KBM-7 (cell line): ENCODE results near the gene NEK6.

Experiments
- DNase-seq: peaks from one replicate; pipeline ENCODE4 v3.0.0-alpha.2; 2015
- in situ Hi-C: fragments of 300-500 bp; cut with MboI; formaldehyde crosslinking; loops from 2 replicates; pipeline ENCODE4 v1.14.3; 2020; ENCODE audit warnings: low sequenced_read_pairs, low pct_unique_long_range_greater_than_20kb, mixed read lengths

Gene NEK6

GRCh38 chr9:124377551-124378406 lies 120.0 kb downstream of the NEK6 start:
- in situ Hi-C loops, result no loop called here
- DNase-seq, result no peak

- in situ Hi-C loops, result no loop called here
- no peak for DNase-seq
Observed at GRCh38 chr9:124381170-124381945, 123.6 kb downstream of the NEK6 start.

- DNase-seq, result no peak
- in situ Hi-C loops, result no loop called here
Observed at GRCh38 chr9:124384210-124384609, 126.5 kb downstream of the NEK6 start.

GRCh38 chr9:124384846-124385245 lies 127.1 kb downstream of the NEK6 start:
- no peak for DNase-seq
- in situ Hi-C loops, result no loop called here

DNA sequence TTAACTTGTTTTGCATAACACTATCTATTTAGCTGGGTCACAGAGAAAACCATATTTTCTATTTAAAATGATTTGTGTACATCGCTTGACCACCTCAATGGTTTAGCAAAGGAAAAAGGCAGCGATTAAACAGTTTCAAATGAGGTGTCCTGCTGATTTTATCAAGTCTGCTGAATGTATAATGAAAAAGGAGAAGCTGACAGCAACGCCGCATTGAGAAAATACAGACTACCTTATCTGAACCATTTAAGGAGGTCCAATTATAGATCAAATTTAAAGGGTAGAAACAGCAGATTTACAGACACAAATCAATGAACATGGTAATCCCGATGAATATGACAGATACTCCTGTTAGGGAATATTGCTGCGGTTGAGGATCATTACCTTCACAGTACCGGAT lies 127.9 kb downstream of the NEK6 start:
- in situ Hi-C loops, result no loop called here
- no peak for DNase-seq

DNA sequence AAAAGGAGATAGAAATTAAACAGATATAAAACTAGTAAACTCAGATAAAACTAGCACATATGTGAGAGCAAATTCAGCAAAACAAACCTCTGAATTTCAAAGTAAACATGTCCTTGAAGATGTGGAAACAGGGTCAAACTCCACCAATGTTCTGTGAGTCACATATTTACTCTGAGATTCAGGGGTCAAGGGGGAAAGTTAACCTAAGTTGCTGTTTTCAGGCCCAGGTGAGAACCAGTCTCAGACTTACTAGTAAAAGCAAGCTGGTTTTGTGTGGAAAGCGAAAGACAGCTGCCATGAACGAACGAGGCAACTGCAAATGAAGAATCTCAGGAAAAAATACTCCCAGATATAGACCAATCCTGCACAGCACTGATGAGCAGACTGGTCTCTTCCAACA lies 128.5 kb downstream of the NEK6 start:
- DNase-seq, result no peak
- in situ Hi-C loops, result no loop called here

GRCh38 chr9:124388275-124389048 lies 130.7 kb downstream of the NEK6 start:
- no peak for DNase-seq
- in situ Hi-C loops, result no loop called here

GRCh38 chr9:124389146-124389939 lies 131.6 kb downstream of the NEK6 start:
- in situ Hi-C loops, result no loop called here
- no peak for DNase-seq

DNA sequence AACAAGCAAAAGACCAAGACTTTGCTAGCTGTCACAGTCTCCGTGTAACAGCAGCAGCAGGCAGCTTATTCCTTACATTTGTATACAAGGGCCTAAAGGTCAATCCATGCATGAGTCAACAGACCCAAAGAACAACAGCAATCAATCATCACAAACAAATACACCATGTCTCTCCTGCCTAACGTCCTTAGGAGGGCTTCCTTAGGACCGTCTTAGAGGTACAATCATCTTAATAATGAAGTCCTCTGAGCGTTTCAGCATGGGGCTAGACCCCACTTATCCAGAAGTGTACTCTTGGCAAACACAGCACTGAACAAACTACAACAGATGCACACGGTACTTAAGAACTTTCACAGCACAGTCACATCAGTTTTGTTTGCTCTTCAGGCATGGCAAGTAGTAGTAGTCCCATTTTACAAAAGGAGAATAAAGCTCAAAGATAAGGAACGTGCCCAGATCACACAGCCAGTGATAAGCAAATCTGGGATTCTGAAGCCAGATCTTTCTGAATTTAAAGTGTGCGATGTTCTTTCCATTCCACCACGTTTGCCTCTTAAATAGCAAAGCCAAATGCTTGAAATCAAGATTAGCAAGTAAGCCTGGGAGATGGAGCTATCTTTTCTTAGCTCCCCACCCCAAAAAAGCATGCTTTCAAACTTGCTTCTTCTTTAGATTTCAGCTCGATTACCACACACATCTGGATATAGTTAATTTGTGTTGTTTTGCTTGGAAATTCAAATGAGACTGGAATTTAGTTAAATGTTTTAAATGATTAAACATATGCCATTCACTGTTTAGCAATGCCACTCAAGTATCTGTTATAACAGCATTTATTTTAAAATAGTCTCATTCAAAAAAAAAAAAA lies 133.3 kb downstream of the NEK6 start:
- DNase-seq, result no peak

DNA sequence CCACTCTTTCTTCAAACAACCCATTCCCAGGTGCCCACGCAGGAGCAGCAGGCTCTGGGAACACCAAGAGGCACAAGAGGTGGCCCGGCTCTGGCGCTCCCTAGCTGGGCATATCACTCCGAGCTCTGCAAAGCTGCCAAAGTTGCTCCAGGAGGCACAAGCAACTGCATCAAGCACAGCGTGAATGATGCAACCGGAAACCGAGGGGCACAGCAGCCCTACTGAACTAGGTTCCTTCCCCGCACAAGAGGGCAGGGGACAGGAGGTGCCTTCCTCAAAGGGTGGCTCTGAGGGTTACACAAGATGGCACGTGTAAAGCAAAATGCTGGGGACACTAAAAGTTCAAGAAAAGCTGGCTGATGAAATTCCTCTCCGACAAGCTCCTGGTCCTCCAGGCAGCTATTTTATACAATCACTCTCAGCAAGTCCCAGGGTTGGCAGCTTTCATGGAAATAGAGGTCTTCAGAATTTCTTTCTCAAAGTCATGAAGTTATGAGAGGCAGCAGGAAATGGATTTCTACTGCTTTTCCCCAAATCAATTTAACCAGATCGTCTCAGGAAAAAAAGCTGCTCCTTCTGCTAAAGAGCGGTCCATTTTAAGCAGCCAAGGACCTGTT lies 134.6 kb downstream of the NEK6 start:
- in situ Hi-C loops, result no loop called here
- no peak for DNase-seq

More for the DNA sequence above, 133.3 kb downstream of the NEK6 start:
- in situ Hi-C loops, result no loop called here

DNA sequence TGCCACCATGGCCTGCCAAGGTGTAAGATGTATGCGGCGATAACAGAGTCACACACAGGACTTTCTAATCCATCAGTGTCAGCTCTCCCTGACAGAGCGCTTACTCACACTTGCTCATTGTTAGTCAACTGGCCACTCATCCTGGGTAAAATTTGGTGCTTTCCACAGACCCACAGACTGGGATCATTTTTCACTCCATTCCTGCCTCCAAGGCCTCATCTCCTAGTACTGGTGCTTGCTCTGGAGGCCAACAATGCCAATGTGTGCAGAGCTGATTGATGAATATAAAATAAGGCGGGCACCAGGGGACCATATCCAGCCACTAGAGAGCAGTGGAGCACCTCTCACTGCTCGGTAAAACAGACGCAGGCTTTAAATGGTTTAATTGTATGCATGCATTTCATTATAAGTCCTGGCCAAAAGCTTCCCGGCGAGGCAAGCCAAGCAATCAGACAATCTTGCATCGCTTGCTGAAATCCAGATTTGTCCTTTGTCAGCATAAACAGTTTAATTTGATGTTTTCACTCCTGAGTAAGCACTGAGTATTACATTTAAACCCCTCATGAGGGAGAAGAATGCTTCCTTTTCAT lies 135.2 kb downstream of the NEK6 start:
- in situ Hi-C loops, result no loop called here
- DNase-seq, result no peak

GRCh38 chr9:124394167-124394566 lies 136.4 kb downstream of the NEK6 start:
- in situ Hi-C loops, result no loop called here
- no peak for DNase-seq

DNA sequence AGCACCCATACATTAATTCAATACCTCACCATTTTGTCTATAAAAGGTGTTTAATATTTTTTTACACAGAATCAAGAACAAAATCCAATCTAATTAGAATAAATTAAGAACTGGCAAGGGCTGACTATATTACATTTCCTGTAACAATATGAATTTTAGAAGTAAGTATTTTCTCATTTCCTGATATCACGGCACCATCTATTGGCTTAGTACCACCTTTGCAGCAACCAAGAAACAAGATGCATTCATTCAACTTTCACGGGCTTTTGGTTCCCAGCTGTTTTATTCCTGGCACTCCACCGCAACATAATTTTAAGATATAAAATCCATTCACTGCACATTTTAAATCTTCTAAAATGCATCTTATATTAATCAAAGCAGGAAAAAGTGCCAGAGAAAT lies 136.8 kb downstream of the NEK6 start:
- no peak for DNase-seq
- in situ Hi-C loops, result no loop called here

DNA sequence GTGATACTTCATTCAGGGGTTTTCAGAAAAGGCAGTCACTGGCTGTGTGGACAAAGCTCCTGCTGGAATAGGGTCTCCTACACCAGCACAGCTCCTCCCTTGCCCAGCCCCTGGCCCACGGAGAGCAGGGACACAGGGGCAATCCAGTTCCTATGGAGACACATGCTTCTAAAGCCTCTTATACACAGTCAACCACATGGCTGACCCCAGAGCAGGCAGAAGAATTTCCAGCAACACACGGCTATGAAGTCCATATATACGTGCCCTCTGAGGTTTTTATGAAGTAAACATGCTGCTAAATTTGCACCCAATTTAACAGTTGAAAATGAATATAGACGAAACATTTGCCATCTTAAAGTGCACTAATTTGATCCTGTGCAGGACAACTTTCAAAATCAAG lies 138.1 kb downstream of the NEK6 start:
- in situ Hi-C loops, result no loop called here
- DNase-seq, result no peak

DNA sequence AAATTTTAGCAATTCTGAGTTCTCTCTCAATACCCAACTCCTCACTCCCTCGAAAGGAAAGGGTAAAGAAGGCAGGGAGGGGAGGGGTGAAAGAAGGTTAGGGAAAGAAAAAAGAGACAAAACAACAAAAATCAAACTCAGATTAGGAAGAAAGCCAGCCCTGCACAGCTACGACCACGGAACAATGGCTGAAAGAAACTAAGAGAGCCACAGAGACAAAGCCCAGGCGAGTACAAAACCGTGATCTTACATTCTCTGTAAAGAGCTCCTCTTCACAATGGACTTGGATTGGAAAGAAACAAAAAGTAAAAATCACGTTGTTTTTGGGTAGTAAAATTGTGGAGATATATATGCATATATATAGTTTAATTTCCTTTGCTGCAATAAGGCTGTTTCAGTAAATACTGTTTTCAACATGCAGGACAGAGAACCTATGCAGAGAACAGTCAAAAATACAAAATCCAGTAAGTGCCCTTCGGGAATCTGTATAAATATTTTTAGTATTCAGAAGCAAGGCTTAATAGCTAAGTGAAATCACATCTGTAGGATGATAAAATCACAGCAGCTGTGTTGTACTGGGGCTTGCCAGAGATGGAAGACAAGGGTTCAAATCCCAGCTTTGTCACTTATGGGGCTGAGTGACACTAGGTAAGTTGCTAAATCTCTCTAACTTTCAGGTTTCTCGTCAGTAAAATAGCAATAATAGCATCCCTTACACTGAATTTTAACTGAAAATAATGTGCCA lies 140.6 kb downstream of the NEK6 start:
- in situ Hi-C loops, result no loop called here
- DNase-seq, result no peak

- in situ Hi-C loops, result no loop called here
Observed at GRCh38 chr9:124399323-124399967, 141.7 kb downstream of the NEK6 start.

More at GRCh38 chr9:124399323-124399967, 141.7 kb downstream of the NEK6 start:
- no peak for DNase-seq
